ENCODE results near the gene STOX2.
A peak's percentile ranks its signal among the peaks of the same experiment; 100 is the strongest.
"Not testable (repeated sequence)": the region's sequence is repeated elsewhere in the genome, so short reads cannot be mapped to it uniquely, and the experiment has no call there.

STOX2 gene

GRCh38 chr4:183950536-183950935 lies 45.4 kb downstream of the STOX2 start:
- Histone ChIP-seq H3K4me1 (no peaks in the 10 kb centered on the region), H3K36me3 (no peaks in the 10 kb centered on the region), H3K9me3 (no peaks in the 10 kb centered on the region), H3K4me3 (no peak overlapping the region), H3K27ac (no peak overlapping the region), H3K27me3 (no peaks in the 10 kb centered on the region)
- intact Hi-C loops (cut with DNase I; ENCODE audit: low total_unique reads), result no loop called here
- DNase-seq, result no peak
- TF ChIP-seq CTCF (IDR thresholded peaks at IDR 0.05), result no peak

- H3K27ac ChIP-seq; H3K4me3 ChIP-seq; DNase-seq; H3K36me3 ChIP-seq; H3K27me3 ChIP-seq; intact Hi-C loops (cut with DNase I; ENCODE audit: low total_unique reads); H3K9me3 ChIP-seq; H3K4me1 ChIP-seq: not testable (repeated sequence)
Measured at GRCh38 chr4:183952652-183953051, 47.5 kb downstream of the STOX2 start.

- DNase-seq, result no peak
- no peak overlapping the region for H3K27ac ChIP-seq
Measured at GRCh38 chr4:183959319-183960045, 54.4 kb downstream of the STOX2 start.

DNA sequence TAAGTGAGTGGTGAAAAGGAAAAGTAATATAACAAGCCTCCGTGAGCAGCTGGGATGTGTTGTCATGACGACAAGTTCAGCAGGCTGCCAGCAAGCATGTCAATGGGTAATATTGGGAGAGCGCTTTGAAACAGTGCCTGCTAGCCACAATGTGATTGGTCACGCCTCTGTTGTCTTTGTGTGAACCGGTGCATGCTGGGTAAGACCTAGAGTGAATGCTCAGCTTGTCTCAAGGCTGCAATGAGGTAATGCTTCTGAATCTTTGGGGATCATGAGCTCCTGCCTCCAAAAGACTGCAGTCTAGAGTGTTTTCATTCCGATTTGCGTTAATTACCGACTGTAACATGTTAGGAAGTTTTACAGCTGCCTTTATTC lies 54.9 kb downstream of the STOX2 start:
- intact Hi-C loops (cut with DNase I; ENCODE audit: low total_unique reads), result no loop called here
- no peak for TF ChIP-seq CTCF (IDR thresholded peaks at IDR 0.05)
- Histone ChIP-seq H3K27me3 (no peaks in the 10 kb centered on the region), H3K4me1 (peaks cover 0 to 11% (median 0%) of the 10 kb centered on the region in 4 donors), H3K4me3 (peak overlapping the region; percentile 7 to 8), H3K9me3 (no peaks in the 10 kb centered on the region), H3K36me3 (no peaks in the 10 kb centered on the region), H3K27ac (no peak overlapping the region)
- no peak for DNase-seq

More at GRCh38 chr4:183959319-183960045, 54.4 kb downstream of the STOX2 start:
- peaks cover 0 to 11% (median 0%) of the 10 kb centered on the region in 4 donors for H3K4me1 ChIP-seq
- H3K36me3 ChIP-seq, result no peaks in the 10 kb centered on the region
- intact Hi-C loops (cut with DNase I; ENCODE audit: low total_unique reads), result no loop called here
- peak overlapping the region; percentile 7 to 8 for H3K4me3 ChIP-seq
- TF ChIP-seq CTCF (IDR thresholded peaks at IDR 0.05), result no peak
- H3K27me3 ChIP-seq, result no peaks in the 10 kb centered on the region
- H3K9me3 ChIP-seq, result no peaks in the 10 kb centered on the region

DNA sequence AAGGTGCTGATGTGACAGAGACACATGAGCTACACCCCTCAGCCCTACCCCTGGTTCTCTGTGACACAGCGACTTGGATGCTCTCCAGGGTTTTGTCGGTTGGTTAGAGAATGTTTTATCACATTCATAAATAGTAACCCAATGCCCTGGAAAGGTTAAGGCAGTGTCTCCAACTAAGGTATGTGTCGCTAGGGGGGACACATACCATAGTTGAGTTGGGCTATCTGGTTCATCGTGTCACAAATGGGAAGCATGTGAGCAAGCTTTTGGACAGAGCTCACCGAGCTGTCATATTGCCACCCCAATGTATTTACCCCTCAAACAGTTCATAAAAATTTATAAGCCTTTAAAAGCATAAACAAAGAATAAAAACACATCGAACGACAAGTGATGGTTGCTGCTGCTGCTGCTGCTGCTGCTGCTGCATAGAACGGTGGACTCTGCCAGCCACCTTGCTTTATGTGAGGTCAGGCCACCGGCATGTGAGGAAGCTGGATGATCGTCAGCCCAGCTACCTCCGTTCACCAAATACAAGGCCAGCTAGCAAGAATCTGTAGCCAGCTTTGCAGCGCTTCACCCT lies 55.9 kb downstream of the STOX2 start:
- Histone ChIP-seq H3K4me3 (no peak overlapping the region), H3K9me3 (no peaks in the 10 kb centered on the region), H3K27me3 (no peaks in the 10 kb centered on the region), H3K36me3 (no peaks in the 10 kb centered on the region), H3K27ac (no peak overlapping the region), H3K4me1 (peaks cover 0 to 11% (median 0%) of the 10 kb centered on the region in 4 donors)
- no peak for TF ChIP-seq CTCF (IDR thresholded peaks at IDR 0.05)
- no peak for DNase-seq
- intact Hi-C loops (cut with DNase I; ENCODE audit: low total_unique reads), result no loop called here

DNA sequence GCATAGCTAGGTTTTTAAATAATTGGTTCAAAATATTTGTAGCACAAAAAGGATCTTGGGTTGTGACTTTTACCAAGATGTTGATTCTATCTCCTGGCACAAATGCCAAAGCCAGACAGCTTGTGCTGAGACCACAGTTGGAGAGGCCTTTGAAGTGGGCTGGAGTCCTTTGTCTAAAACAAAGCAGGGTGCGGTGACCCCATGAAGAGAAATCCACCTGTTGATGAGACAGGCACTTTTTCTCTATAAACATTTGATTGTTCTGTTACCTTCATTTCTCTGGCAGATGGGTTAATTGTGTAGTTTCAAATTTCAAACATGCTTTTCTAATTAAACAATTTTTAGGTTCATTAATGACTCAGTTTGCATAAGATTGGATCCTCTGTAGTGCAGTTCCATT lies 56.7 kb downstream of the STOX2 start:
- Histone ChIP-seq H3K27me3 (no peaks in the 10 kb centered on the region), H3K4me1 (peaks cover 0 to 11% (median 0%) of the 10 kb centered on the region in 4 donors), H3K27ac (no peak overlapping the region), H3K4me3 (no peak overlapping the region), H3K9me3 (no peaks in the 10 kb centered on the region), H3K36me3 (no peaks in the 10 kb centered on the region)
- intact Hi-C loops (cut with DNase I; ENCODE audit: low total_unique reads), result no loop called here
- no peak for TF ChIP-seq CTCF (IDR thresholded peaks at IDR 0.05)
- no peak for DNase-seq

All from tibial artery (tissue), 4 donors.